Dendritic cell treated with granulocyte-macrophage colony-stimulating factor and Interleukin-4, amounts not matched to agents 40 ng/mL and 50 ng/mL, for 4 days (primary cell): Measurements from ENCODE around the gene NUP50.

ENCODE experiments used
- H3K27ac Mint-ChIP-seq: one replicate; pipeline ENCODE4 v1.8.0; 2022; ENCODE audit warnings: mild to moderate bottlenecking, mixed read lengths
- H3K27me3 Mint-ChIP-seq: one replicate; pipeline ENCODE4 v1.8.0; 2022; ENCODE audit warnings: mild to moderate bottlenecking, mixed read lengths
- H3K36me3 Mint-ChIP-seq: one replicate; pipeline ENCODE4 v1.8.0; 2022; ENCODE audit warnings: low read depth, mixed read lengths
- H3K4me1 Mint-ChIP-seq: one replicate; pipeline ENCODE4 v1.8.0; 2022; ENCODE audit warnings: low read depth, mixed read lengths
- H3K4me3 Mint-ChIP-seq: one replicate; pipeline ENCODE4 v1.8.0; 2022; ENCODE audit warnings: mild to moderate bottlenecking, moderate library complexity, mixed read lengths
- H3K9me3 Mint-ChIP-seq: one replicate; pipeline ENCODE4 v1.8.0; 2022; ENCODE audit warnings: mixed read lengths
- intact Hi-C: fragments of 100-400 bp; cut with micrococcal nuclease; formaldehyde crosslinking; loops from one replicate; pipeline ENCODE4 v1.15.0; 2022

NUP50 gene

DNA sequence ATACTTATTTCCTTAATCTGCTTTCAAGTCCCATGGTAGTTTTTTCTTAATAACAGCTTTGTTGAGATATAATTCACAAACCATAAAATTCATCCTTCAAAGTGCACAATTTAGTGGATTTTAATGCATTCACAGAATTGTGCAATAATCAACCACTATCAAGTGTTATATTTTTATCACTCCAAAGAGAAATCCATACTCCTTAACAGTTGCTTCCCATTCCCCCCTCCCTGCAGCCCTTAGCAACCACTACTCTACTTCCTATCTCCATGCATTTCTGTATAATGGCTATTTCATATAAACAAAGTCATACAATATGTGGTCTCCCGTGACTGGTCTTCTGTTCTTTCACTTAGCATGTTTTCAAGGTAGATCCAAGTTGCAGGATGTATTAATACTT, 18.8 kb upstream of the NUP50 start:
- Mint-ChIP-seq H3K27me3 (no peaks in the 10 kb centered on the region), H3K4me3 (no peak overlapping the region), H3K36me3 (peaks cover 32% of the 10 kb centered on the region), H3K4me1 (peaks cover 12% of the 10 kb centered on the region), H3K27ac (no peak overlapping the region), H3K9me3 (peaks cover 9% of the 10 kb centered on the region)
- intact Hi-C loops = no loop called here

DNA sequence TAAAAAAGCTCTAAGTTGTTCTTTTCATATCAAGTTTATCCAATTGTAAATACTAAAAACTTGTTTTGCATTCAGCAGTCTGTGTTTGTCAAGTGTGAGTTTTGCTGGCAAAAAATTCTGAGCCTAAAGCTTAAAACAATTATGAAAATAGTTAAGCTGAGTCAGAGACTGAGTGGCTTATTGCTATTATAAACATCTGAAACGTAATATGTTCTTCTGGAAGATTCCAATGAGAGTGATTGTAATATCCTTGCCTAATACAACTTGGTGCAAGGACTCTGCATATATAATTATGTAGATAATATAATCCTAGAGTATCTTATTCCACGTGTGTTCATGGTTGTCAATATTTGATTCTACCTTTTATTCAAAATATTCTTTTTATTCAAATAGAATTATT, 14.1 kb upstream of the NUP50 start:
- Mint-ChIP-seq H3K4me1 (peaks cover 14% of the 10 kb centered on the region), H3K9me3 (no peaks in the 10 kb centered on the region), H3K27me3 (no peaks in the 10 kb centered on the region), H3K27ac (no peak overlapping the region), H3K4me3 (no peak overlapping the region), H3K36me3 (peaks cover 54% of the 10 kb centered on the region)
- intact Hi-C loops = no loop called here

- Mint-ChIP-seq H3K27me3 (no peaks in the 10 kb centered on the region), H3K4me3 (no peak overlapping the region), H3K4me1 (peaks cover 15% of the 10 kb centered on the region), H3K36me3 (peaks cover 59% of the 10 kb centered on the region), H3K27ac (no peak overlapping the region), H3K9me3 (no peaks in the 10 kb centered on the region)
- intact Hi-C loops = no loop called here
These were observed 13.6 kb upstream of the NUP50 start for GRCh38 chr22:45150139-45150538.

GRCh38 chr22:45151503-45151902, 12.2 kb upstream of the NUP50 start:
- H3K36me3 Mint-ChIP-seq = peaks cover 67% of the 10 kb centered on the region
- intact Hi-C loops = no loop called here
- H3K4me1 Mint-ChIP-seq = peaks cover 15% of the 10 kb centered on the region
- no peak overlapping the region for H3K4me3 Mint-ChIP-seq
- H3K9me3 Mint-ChIP-seq = no peaks in the 10 kb centered on the region
- no peak overlapping the region for H3K27ac Mint-ChIP-seq
- no peaks in the 10 kb centered on the region for H3K27me3 Mint-ChIP-seq

DNA sequence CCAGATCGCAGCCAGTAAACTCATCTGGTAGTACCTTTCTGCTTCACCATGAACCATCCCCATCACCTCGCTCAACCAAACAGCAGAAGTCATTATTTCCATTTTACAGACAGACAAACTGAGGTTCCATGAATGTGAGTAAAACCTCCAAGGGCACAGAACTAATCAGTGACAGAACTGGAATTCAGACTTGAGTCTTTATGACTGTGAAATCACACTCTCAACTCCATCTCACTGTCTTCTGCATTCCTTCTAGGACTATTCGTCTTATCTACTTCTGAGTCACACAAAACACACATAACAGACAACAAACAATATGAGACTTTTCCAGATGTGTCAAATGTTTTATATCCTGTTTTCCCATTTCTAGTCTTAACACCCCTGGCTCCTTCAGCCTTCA, 9.3 kb upstream of the NUP50 start:
- H3K27me3 Mint-ChIP-seq = no peaks in the 10 kb centered on the region
- H3K36me3 Mint-ChIP-seq = peaks cover 71% of the 10 kb centered on the region
- intact Hi-C loops = no loop called here
- no peak overlapping the region for H3K27ac Mint-ChIP-seq
- no peaks in the 10 kb centered on the region for H3K9me3 Mint-ChIP-seq
- H3K4me1 Mint-ChIP-seq = peaks cover 35% of the 10 kb centered on the region
- H3K4me3 Mint-ChIP-seq = no peak overlapping the region

DNA sequence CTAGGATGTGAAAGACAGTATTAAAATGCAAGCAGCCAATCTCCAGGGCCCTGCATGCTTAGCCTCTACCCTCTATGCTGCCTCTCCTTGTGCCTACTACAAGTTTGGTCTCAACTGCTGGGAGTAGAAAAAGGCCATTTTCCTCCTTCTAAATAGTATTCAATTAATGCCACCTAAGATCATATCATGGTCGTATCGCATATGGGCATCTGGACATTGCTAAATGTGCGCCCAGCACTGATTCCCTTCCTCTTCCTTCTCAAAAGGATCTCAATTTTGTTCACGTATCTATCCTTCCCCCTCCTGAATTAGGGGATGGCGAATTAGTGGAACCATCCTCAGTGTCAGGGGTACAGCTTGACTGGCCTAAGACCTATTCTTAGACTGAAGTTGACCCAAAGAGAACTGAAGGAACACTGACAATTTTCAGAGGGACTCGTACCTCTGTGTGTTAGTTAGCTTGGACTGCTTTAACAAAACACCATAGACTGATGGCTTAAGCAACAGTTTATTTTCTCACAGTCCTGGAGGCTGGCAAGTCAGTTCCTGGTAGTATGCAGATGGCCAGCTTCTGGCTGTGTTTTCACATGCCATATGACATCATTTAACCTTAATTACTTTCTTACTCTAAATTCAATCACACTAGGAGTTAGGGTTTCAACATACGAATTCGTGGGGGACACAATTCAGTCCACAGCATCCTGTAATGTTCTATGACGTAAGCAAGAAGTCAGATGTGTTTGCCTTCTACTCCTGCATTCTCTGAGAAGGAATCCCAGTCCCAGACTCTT, 8.5 kb upstream of the NUP50 start:
- H3K27ac Mint-ChIP-seq = no peak overlapping the region
- H3K36me3 Mint-ChIP-seq = peaks cover 68% of the 10 kb centered on the region
- no peaks in the 10 kb centered on the region for H3K9me3 Mint-ChIP-seq
- intact Hi-C loops = no loop called here
- H3K4me3 Mint-ChIP-seq = no peak overlapping the region
- H3K27me3 Mint-ChIP-seq = no peaks in the 10 kb centered on the region
- peaks cover 44% of the 10 kb centered on the region for H3K4me1 Mint-ChIP-seq

- no peaks in the 10 kb centered on the region for H3K27me3 Mint-ChIP-seq
- no peak overlapping the region for H3K27ac Mint-ChIP-seq
- H3K9me3 Mint-ChIP-seq = no peaks in the 10 kb centered on the region
- H3K4me3 Mint-ChIP-seq = no peak overlapping the region
- intact Hi-C loops = no loop called here
- H3K36me3 Mint-ChIP-seq = peaks cover 56% of the 10 kb centered on the region
- H3K4me1 Mint-ChIP-seq = peaks cover 64% of the 10 kb centered on the region
These were observed 5.8 kb upstream of the NUP50 start for GRCh38 chr22:45157907-45158306.

DNA sequence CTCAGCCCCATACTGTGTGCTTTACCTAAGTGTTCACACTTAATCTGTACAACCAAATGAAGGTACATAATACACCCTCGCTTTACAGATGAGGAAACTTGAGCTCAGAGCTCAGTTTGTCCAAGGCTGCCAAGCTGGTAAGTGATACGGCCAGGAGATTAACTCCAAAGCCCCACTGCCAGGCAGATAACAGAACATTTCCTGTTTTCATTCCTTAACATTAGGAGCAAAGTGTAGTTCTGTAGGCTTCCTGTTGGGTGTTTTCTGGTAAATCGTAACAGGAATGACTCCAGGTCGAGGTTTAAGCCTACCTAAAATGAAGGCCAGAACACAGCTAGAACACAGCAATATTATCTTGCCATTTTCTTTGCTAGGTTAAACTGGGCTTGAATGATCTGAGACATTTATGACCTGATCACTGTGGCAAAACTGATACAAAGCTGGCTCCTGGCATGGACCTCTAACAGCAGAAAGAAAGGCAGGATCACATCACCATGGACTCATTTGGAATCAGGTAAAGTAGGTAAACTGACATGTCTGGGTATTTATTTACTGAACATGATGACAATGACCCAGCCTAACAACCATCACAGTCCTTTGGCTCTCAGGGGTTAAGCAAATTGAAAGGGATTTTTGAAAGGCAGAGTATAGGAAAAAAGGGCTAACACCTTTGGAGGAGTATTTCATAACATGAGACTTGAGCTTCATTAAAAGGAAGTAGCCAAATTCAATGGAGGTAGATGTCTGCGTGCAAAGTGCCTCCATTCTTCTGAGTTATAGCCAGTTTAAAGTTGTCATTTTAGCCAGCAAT, 3.9 kb upstream of the NUP50 start:
- intact Hi-C loops = no loop called here
- H3K27me3 Mint-ChIP-seq = no peaks in the 10 kb centered on the region
- H3K4me1 Mint-ChIP-seq = peaks cover 61% of the 10 kb centered on the region
- peak overlapping the region; percentile 72 for H3K27ac Mint-ChIP-seq
- H3K36me3 Mint-ChIP-seq = peaks cover 57% of the 10 kb centered on the region
- no peaks in the 10 kb centered on the region for H3K9me3 Mint-ChIP-seq
- no peak overlapping the region for H3K4me3 Mint-ChIP-seq

DNA sequence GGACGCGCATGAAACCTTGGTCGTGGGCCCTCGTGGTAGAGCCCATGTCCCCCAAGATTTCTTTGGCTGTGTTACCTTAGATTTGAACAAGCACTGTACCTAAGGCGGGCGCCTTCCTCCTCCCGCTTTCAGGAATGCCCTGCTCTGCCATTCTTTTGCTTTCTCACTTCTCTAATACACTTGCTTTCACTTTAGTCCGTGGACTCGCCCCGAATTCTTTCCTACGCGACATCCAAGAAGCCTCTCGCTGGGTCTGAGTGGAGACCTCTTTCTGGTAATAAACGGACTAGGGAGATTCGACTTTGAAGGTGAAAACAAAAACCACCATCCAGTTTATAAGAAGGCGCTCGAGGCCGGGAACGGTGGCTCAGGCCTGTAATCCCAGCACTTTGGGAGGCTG, 1.2 kb upstream of the NUP50 start:
- H3K4me3 Mint-ChIP-seq = peak overlapping the region; percentile 91

DNA sequence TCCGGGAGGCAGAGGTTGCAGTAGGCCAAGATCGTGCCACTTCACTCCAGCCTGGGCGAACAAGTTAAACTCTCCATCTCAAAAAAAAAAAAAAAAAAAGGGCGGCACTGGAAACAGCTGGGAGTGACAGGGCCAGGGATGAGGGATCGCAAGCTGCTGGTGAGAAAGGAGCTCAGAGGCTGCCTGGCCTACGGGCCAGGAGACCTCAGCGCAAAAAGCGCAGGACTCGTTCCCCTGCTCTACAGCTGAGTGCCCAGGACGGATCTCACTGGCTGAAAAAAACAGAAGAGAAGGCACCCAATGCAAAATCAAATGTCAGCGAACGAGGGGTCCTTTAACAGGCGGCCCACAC, 650 bp upstream of the NUP50 start:
- peaks cover 33% of the 10 kb centered on the region for H3K36me3 Mint-ChIP-seq
- H3K27ac Mint-ChIP-seq = peak overlapping the region; percentile 92
- H3K27me3 Mint-ChIP-seq = no peaks in the 10 kb centered on the region
- peak overlapping the region; percentile 91 for H3K4me3 Mint-ChIP-seq
- intact Hi-C loops = no loop called here
- no peaks in the 10 kb centered on the region for H3K9me3 Mint-ChIP-seq
- peaks cover 68% of the 10 kb centered on the region for H3K4me1 Mint-ChIP-seq

More for the DNA sequence above, 1.2 kb upstream of the NUP50 start:
- Mint-ChIP-seq H3K4me1 (peaks cover 70% of the 10 kb centered on the region), H3K27ac (peak overlapping the region; percentile 92), H3K27me3 (no peaks in the 10 kb centered on the region), H3K9me3 (no peaks in the 10 kb centered on the region), H3K36me3 (peaks cover 38% of the 10 kb centered on the region)
- intact Hi-C loops = no loop called here

DNA sequence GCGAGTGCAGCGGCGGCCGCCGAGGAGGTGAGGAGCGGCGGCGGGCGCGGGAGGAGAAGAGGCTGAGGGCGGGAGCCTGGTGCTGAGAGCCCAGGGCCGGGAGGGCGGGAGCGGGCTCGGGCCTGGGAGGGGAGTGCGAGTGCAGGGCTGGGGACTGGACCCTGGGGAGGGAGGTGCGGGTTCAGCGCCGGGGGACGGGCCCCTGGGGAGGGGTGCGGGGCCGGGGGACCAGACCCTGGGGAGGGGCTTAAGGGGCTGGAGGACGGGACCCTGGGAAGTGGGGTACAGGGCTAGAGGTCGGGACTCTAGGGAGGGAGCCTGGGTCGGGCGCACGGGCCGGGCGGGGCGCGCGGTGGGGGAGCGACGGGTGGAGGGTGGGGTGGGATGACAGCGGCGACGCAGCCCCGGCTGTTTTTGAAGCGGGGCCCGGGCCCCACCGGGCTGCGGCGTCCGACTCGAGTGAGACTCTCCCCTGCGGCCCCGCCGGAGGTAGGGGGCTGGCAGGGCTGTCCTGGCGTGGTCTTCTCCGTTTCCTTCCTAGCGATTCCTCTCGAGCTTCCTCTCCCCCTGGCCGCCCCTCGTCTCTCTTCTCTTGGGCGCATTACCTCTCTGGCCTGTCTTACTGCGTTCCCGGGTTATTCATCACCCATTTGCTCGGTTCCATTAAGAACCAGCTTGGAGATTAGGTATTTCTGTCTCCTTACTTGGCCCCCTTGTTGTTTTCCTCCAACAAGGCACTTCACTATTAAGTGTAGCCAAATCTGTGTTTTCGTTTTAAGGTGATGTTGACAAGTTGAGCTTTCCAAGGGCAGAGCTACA, 754 bp downstream of the NUP50 start:
- peak overlapping the region; percentile 92 for H3K27ac Mint-ChIP-seq
- intact Hi-C loops = loop anchor here (5.0 kb wide), 2 partner anchors 62 to 68 kb away; no protein-coding TSS in a partner anchor
- peak overlapping the region; percentile 91 for H3K4me3 Mint-ChIP-seq
- H3K36me3 Mint-ChIP-seq = peaks cover 45% of the 10 kb centered on the region
- no peaks in the 10 kb centered on the region for H3K9me3 Mint-ChIP-seq
- H3K4me1 Mint-ChIP-seq = peaks cover 66% of the 10 kb centered on the region
- H3K27me3 Mint-ChIP-seq = no peaks in the 10 kb centered on the region

DNA sequence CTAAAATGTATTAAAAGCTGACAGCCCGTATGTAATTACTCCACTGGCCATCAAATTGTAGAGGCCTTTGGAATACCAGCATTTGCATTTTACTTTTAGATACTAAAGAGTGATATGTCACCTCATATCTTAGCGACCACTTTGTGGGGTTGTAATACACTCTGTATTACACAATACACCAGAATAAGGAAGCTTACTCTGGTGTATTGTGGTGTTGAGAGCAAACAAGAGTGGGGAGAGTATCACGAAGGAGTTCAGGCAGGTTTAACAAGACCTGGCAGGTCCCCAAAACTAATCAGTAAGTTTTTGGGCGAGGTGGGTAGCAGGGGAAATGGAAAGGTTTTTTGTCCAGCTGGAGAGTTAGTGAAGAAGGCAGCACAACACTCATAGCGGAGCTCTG, 3.2 kb downstream of the NUP50 start:
- no peaks in the 10 kb centered on the region for H3K9me3 Mint-ChIP-seq
- H3K27ac Mint-ChIP-seq = peak overlapping the region; percentile 62
- peaks cover 59% of the 10 kb centered on the region for H3K4me1 Mint-ChIP-seq
- H3K27me3 Mint-ChIP-seq = no peaks in the 10 kb centered on the region
- no peak overlapping the region for H3K4me3 Mint-ChIP-seq
- peaks cover 67% of the 10 kb centered on the region for H3K36me3 Mint-ChIP-seq
- intact Hi-C loops = loop anchor here (5.0 kb wide), 2 partner anchors 65 kb away; no protein-coding TSS in a partner anchor

DNA sequence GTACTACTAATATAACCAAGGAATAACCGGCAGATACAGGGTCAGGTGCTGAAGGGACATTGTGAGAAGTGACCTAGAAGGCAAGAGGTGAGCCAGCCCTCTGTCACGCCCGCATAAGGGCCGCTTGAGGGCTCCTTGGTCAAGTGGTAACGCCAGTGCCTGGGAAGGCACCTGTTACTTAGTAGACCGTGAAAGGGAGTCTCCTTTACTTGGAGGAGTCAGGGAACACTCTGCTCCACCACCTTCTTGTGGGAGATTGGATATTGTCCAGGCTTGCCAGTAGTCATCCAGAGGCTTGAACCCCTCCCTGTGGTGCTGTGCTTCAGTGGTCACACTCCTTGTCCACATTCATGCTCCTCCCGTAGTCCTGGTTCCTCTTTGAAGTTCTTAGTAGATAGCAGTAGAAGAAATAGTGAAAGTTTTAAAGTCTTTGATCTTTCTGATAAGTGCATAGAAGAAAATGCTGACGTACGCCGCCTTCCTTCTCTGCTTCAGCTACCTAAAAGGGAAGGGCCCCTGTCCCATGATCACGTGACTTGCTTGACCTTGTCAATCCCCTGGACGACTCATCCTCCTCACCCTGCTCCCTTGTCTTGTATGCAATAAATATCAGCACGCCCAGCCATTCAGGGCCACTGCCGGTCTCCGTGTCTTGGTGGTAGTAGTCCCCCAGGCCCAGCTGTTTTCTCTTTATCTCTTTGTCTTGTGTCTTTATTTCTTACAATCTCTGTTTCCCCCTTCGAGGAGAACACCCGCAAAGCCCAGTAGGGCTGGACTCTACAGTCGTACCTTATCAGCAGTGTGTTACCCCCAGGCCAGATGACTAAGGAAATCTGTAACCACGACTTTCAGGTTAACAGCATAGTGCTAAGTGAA, 6.1 kb downstream of the NUP50 start:
- peak overlapping the region; percentile 71 for H3K27ac Mint-ChIP-seq
- H3K27me3 Mint-ChIP-seq = no peaks in the 10 kb centered on the region
- H3K4me1 Mint-ChIP-seq = peaks cover 60% of the 10 kb centered on the region
- peaks cover 70% of the 10 kb centered on the region for H3K36me3 Mint-ChIP-seq
- intact Hi-C loops = loop anchor here (5.0 kb wide), 2 partner anchors 62 to 68 kb away; no protein-coding TSS in a partner anchor
- no peaks in the 10 kb centered on the region for H3K9me3 Mint-ChIP-seq
- H3K4me3 Mint-ChIP-seq = peak overlapping the region; percentile 10
